KBM-7 (cell line): Measurements from ENCODE around the gene TCP10L.
A peak's percentile ranks its signal among the peaks of the same experiment; 100 is the strongest.

Experiments
- DNase-seq: peaks from one replicate; pipeline ENCODE4 v3.0.0-alpha.2; 2015
- in situ Hi-C: fragments of 300-500 bp; cut with MboI; formaldehyde crosslinking; loops from 2 replicates; pipeline ENCODE4 v1.14.3; 2020; ENCODE audit warnings: low sequenced_read_pairs, low pct_unique_long_range_greater_than_20kb, mixed read lengths

The TCP10L gene

DNA sequence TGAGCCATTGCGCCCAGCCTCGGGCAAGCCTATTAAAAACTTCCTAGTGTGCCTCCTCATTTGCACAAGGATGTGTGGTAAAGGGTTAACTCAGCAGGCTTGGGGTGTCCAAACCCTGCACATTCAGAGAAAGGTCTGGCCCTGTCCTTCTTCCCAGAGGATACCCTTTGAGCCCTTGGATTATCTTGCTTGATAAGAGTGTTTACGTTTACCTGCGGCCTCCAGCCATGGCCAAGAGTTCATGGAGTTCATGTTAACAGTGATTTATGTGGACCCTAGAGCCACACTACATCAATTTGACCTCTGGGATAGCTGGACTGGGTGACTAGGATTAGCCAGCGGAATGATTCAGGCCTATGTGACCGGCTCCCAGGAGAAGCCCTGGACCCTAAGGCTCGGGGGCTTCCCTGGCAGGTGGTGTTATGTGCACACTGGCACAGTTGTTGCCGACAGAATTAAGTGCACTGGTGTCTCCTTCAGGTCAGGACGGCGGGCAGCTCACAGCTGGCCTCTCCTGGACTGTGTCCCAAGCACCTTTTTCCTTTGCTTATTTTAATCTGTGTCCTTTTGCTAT lies 7.7 kb upstream of the TCP10L start:
- in situ Hi-C loops, result loop anchor here (25.0 kb wide), 1 partner anchor 181 kb away; the partner anchor contains the start of gene EVA1C

DNA sequence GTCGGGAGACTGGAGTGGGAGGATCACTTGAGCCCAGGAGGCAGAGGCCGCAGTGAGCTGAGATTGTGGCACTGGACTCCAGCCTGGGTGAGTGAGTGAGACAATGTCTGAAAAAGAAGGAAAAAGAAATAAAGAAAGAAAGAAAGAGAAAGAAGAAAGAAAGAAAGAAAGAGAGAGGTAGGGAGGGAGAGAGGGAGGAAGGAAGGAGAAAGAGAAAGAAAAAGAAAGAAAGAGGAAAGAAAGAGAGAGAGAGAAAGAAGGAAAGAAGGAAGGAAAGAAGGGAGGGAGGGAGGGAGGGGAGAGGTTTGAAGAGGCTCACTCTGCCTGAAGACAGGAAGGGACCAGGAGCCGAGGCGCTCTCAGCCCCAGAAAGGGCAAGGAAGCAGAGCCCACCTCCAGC lies 4.8 kb upstream of the TCP10L start:
- DNase-seq, result no peak
- in situ Hi-C loops, result loop anchor here (25.0 kb wide), 1 partner anchor 178 kb away; the partner anchor contains the start of gene EVA1C

More for the DNA sequence above, 7.7 kb upstream of the TCP10L start:
- DNase-seq, result no peak

DNA sequence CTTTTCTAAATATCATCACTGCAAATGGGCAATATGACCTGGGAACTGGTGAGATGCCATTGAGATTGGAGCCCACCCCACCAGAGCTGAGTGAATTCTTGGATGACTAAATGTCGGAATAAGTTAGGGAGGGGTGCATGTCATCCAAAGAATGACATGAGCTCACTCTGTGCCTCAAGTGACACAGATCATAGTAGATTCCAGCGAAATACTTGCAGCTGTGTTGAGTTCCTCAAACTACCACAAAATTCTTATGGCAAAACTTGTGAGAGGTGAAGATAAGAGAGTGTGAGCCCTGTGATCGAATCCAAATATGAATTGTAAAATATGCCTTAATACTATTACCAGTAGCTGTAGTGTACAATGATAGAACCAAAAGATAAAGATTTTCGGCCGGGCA lies 2.3 kb upstream of the TCP10L start:
- in situ Hi-C loops, result loop anchor here (25.0 kb wide), 1 partner anchor 175 kb away; the partner anchor contains the start of gene EVA1C
- DNase-seq, result no peak

DNA sequence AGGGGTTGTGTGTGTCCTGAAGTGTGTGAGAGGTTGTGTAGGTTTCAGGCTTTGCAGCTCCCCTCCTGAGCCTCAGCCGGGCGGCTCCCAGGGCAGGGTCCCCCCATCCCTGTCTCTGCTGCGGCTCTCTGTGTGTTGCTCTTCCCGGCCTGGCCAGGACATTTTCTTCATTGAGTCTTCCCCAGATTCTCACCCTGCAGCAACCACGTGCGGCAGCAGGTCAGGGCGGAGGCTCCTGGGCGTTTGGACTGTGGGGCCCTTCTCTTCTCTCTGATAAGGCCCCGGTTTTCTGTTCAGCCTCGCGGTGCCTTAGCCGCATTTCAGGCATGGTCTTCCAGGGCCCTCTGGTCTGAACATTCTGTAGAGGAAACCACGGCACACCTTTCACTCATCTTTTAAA lies 1.8 kb upstream of the TCP10L start:
- in situ Hi-C loops, result loop anchor here (25.0 kb wide), 1 partner anchor 175 kb away; the partner anchor contains the start of gene EVA1C

DNA sequence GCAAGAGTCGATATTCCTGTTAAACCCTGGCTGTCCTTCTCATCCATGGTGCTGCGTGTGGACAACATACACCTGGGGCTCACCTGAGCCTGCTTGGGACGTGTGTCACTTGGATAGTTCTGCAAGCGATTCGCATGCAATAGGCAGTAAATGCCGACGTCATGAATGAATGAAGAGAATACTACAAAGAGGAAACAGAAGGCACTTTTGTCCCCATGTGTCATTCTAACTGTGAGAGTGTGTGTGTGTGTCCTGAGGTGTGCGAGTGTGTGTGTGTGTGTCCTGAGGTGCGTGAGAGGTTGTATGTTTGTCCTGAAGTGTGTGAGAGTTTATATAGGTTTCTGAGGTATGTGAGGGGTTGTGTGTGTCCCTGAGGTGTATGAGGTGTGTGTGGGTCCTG lies 647 bp upstream of the TCP10L start:
- no peak for DNase-seq
- in situ Hi-C loops, result loop anchor here (25.0 kb wide), 1 partner anchor 174 kb away; the partner anchor contains the start of gene EVA1C

More for the DNA sequence above, 1.8 kb upstream of the TCP10L start:
- DNase-seq, result no peak

DNA sequence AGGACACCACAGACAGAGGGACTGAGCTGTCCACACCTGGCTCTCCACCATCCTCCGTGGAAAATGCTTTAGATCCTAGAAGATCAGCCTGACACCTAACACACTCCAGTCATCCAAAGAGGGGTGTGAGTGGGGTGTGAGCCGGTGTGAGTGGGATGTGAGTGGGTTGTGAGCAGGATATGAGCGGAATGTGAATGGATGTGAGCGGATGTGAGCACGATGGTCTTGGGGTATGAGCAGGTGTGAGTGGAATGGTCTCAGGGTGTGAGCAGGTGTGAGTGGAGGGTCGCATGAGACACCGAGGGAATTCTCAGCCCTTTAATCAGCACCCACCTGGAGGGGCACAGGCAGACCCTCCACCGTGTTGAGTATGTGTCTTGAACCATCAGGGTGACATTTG lies 851 bp downstream of the TCP10L start:
- in situ Hi-C loops, result loop anchor here (25.0 kb wide), 1 partner anchor 172 kb away; the partner anchor contains the start of gene EVA1C
- DNase-seq, result no peak

DNA sequence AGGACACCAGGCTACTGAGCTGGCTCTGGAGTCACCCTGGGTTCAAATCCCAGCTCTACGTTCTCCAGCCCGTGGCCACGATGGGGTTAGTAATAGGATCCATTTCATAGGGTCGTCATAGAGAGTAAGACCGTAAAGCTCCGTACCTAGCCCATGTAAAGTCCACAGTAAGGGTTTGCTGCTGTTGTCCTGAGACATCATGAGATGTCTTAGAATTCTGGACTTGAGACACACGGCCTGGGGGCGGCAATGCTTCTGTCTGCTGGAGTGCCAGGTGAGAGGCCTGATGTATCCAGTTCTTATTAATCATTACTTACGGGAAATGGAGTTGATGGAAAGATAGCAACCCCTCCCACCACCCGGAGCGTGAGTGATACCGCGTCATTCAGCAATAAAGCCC lies 3.6 kb downstream of the TCP10L start:
- in situ Hi-C loops, result loop anchor here (25.0 kb wide), 1 partner anchor 169 kb away; the partner anchor contains the start of gene EVA1C
- no peak for DNase-seq

DNA sequence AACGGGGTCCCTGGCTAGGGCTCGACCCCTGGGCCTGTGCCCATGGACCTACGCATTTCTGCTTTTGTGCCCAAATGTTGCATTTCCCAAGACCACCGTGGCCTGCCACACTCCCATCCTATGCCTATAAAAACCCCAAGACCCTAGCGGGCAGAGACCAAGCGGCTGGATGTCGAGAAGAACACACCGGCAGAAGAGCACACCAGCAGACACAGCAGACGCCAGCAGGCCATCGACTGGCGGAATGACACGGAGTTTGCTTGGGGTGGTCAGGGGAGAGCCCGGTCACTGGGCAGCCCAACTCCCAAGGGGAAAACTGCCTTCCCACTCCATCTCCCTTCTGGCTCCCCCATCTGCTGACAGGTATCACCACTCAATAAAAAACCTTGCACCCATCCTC lies 4.4 kb downstream of the TCP10L start:
- in situ Hi-C loops, result loop anchor here (25.0 kb wide), 1 partner anchor 169 kb away; the partner anchor contains the start of gene EVA1C
- no peak for DNase-seq

DNA sequence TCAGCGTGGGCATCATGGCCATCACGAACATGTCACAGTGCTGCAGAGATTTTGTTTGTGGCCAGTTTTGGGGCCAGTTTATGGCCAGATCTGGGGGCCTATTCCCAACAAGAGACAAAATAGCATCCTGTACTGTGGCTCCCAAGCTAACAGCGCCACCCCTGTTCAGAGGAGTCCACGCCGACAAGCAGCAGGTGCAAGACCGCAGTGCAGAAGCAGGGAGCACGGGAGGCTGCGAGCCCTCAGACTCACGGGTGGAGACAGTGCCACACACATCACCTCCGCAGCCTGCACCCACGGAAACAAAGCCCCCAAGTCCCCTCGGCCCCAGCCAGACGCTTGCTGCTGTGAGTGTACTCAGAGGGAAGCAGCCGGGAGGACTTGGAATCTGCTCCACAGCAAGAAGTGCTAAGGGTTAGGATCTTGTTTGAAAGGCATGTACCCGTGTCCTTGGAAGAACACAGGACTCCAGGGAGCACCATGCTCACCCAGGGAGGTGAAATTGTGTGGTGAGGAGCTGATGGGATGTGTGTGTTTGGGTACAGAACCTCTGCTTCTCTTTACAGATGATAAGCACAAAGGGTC lies 7.1 kb downstream of the TCP10L start:
- peak; percentile 14 for DNase-seq
- in situ Hi-C loops, result loop anchor here (25.0 kb wide), 1 partner anchor 166 kb away; the partner anchor contains the start of gene EVA1C

DNA sequence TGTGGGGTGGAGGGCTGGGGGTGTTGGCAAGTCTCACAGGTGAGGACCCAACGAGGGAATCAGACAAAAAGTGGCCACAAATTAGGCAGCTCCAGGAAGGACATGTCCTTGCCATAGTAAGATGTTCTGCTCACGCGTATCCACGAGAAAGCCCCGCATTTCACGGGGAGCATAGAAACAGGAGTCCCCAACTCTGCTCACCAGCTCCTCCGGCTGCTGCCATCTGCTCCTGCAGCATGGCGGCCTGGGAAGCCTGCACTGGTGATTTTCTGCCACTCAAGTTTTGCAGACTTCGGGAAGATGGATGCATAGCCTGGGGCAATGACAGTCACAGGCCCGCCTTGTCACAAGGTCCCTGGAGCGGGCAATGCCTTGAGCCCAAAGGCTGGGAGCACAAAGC lies 9.3 kb downstream of the TCP10L start:
- in situ Hi-C loops, result loop anchor here (25.0 kb wide), 1 partner anchor 164 kb away; the partner anchor contains the start of gene EVA1C
- DNase-seq, result no peak

DNA sequence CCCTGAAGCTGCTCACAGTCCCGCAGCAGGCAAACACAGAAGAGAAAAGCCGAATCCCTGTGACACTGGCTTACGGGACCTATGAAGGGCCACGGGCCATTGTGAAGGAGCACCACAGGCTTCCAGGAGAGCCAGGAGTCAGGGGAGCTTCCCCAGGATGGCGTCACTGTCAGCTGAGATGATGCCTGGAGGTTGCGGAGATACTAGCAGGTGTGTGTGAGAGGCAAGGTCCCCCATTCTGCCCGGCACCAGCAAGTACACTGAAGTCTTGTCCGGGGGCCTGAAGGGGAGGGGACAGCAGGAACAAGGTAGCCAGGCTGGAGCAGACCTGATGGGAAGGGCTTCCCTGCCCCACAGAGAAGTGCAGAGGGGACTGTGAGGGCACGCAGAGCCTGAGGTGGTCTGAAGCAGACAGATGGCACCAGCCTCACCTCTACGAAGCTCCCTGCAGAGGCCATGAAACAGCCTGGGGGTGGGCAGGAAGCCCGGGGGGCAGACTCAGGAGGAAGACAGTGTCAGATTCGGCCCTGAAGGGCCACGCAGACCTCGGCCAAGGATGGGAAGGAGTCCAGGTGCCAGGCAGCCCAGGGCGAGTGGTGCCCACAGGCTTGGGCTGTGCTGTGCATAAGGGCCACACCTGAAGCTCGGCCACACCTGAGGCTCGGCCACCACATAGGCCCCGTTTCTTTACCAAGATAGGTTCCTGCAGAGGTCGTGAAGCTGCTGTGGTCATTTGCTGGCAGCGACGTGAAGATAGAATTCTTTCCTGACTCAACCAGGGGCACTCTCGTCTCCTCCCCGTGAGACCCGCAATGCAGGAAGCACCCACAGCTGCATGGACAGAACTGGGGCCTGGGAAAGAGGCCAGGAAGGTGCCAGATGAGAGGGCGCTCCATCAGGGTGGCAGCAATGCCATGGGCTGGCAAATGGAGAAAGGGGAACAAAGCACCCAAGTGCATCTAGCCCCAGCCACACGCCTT lies 10.1 kb downstream of the TCP10L start:
- no peak for DNase-seq
- in situ Hi-C loops, result loop anchor here (25.0 kb wide), 1 partner anchor 163 kb away; the partner anchor contains the start of gene EVA1C

DNA sequence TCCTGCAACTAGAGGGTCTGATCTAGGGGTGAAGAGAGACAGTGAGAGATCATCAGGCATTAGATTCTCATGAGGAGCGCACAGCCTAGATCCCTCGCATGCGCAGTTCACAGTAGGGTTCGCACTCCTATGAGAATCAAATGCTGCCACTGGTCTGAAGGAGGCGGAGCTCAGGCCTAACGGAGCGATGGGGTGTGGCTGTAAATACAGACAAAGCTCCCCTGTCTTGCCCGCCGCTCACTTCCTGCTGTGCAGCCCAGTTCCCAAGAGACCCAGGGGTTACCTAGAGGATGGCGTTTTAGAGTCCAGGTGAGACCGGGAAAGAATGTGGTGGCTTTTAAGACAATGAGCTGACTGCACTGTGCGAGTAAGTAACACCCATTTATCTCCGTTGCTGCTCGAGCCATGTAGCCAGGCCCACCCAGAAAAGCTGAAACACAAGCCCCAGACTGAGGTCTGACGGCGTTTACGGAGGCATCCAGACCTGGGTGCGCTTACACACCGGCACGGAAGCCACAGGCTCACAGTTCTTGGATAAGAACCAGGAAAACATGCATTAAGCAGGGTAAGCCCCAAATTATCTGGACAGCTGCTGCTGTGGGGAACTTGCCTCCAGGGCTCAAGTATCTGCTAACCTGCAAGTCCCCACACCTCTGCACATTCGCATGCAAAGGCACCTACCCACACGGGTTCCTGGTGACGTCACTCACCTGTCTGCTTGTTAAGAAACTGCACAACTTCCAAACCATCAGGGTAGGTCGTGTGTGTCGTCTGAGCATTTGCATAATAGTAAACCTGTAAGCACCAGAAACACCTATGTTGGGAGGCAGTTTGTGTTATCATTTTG lies 12.5 kb downstream of the TCP10L start:
- in situ Hi-C loops, result no loop called here
- DNase-seq, result no peak

DNA sequence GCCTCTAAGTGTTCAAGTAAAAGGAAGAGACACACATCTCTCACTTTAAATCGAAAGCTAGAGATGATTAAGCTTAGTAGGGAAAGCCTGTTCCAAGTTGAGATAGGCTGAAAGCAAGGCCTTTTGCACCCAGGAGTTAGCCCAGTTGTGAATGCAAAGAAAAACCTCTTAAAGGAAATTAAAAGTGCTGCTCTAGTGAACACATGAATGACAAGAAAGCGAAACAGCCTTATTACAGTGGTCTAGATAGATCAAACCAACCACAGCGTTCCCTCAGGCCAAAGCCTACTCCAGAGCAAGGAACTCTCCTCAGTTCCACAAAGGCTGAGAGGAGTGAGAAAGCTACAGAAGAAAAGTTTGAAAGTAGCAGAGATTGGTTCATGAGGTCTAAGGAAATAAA lies 14.9 kb downstream of the TCP10L start:
- no peak for DNase-seq
- in situ Hi-C loops, result no loop called here

DNA sequence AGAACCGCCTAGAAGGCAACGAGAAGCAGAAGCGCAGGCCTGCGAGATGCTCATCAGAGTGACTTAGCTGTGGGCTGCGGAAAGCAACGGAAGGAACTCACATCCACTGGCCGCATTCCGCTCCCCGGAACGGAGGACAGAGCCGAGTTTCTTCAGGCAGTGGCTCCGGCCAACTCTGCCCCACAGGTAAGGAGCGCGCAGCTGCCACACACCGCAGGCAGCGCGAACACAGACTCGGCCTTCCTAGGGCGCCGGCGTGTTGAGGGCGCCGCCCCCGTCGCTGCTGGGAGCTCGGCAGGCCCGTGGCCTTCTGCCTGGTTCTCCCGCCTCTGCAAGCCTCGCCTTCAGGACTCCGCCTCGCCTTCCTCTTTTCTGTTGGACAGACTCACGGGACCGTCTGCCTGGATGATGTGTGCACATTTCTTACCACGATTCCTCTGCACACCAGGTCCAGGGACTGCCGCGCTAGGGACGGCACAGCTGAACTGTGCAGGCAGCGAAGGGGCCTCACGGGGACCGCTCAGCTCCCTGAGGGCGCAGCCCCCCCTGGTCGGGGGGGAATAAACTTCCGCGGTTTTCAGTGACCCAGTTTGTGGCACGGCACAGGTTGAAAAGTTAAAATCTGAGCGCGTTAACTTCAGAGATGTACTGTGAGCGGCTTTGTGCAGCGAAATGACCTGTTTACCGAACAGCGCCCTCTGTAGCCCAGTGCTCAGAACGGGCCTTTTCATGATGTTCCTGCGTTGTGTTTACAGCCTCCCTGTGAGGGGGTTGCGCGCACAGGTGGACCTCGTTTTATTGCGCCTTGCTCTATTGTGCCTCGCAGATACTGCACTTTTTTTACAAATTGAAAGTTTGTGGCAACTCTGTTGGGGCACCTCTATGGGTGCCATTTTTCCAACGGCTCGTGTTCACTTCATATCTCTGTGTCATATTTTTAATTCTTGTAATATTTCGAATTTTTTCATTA lies 15.8 kb downstream of the TCP10L start:
- in situ Hi-C loops, result no loop called here
- DNase-seq, result peak; percentile 88

DNA sequence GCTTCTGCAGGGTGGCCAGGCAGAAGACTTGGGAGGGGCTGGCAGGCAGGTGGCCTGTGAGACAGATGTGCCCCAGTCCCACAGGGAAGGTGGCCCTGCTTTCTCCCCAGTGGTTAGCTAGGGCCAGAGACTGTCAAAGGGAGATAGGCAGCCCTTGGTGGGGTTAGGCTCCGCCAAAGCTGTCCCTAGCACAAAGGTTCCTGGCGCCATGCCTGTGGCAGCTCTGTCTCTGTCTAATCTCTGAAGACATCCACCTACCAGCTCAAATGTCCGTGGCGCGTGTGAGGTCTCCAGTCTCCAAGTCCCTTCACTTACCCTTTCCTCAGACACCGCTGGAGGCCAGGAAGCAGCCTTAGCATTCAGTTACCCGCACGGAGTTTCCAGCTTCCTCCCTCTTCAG lies 17.7 kb downstream of the TCP10L start:
- in situ Hi-C loops, result no loop called here
- no peak for DNase-seq

DNA sequence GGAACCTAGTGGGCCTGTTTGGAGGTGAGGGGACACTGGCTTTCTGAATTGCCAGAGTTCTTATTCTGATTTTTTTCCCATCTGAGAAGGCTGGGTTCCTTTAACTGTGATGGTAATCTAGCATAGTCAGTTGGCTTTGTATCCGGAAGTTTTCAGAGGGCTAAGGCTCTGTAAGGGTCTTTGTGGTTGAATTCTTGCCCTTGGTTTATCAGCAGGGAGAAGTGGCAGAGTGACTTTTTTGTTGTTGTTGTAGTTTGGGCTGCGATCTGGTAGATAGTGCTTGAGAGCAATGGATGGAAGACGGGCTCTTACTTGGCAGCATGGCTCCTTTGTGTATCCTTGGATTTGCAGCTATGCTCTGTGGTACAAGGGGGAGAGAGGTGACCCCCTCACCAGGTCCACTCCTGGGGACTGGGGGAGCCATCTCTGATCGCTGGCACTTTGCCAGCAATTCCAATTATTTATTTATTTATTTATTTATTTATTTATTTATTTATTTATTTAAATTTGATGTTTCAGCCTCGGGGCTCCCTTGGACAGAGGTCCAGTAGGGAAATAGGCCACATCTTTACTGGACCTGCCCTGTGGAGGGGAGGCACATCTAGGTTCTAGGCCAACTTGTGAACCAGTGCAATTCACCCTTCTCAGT lies 18.5 kb downstream of the TCP10L start:
- in situ Hi-C loops, result no loop called here
- no peak for DNase-seq

DNA sequence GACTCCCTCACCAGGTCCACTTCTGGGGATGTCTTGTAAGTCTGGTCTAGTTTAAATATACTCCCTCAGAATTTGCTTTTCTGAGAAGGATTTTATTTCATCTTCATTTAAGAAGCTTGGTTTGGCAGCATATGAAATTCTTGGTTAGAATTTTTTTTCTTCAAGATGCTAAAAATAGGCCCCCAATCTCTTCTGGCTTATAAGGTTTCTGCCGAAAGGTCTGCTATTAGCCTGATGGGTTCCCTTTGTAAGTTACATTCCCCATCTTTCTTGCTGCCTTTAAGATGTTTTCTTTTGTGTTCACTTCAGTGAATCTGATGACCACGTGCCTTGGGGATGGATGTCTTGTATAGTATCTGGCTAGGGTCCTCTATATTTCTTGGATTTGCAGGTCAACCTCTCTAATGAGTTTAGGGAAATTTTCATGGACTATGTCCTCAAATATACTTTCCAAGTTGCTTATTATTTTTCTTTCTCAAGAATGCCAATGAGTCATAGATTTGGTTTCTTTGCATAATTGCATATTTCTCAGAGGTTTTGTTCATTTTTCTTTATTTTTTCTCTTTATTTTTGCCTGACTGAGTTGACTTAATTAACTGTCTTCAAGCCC lies 19.4 kb downstream of the TCP10L start:
- in situ Hi-C loops, result no loop called here
- no peak for DNase-seq
